Activated T-helper 1 cell treated with anti-CD3 and anti-CD28 coated beads, Interleukin-2, amount 50 U/mL, for 16 hours (primary cell): ENCODE results near the gene ACAP3.
"Not testable (repeated sequence)": the region's sequence is repeated elsewhere in the genome, so short reads cannot be mapped to it uniquely, and the experiment has no call there.

Experiments used
- DNase-seq, 2 donors: peaks; one replicate each; pipeline ENCODE4 v3.0.0-alpha.2; 2020; ENCODE audit warnings: low read depth in 1 of 2, low spot score in 1 of 2

Gene ACAP3

DNA sequence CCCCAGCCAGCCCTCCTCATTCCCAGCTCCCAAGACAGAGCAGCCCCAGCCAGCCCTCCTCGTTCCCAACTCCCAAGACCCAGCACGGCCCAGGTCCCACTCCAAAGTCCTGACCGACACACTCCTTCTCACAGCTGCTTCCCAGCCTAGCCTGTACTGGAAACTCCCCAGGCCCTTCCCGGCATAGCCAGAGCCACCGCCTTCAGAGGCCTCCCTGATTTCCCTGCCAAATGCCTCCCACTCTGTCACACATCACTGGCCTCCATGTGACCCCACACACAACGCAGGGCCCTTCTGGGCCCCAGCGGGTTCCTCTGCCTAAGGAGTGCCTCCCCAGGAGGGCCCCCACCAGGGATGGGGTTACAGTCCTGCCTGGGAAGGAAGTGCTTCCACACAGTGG is 36.9 kb downstream of the ACAP3 start:
- no peak for DNase-seq

DNA sequence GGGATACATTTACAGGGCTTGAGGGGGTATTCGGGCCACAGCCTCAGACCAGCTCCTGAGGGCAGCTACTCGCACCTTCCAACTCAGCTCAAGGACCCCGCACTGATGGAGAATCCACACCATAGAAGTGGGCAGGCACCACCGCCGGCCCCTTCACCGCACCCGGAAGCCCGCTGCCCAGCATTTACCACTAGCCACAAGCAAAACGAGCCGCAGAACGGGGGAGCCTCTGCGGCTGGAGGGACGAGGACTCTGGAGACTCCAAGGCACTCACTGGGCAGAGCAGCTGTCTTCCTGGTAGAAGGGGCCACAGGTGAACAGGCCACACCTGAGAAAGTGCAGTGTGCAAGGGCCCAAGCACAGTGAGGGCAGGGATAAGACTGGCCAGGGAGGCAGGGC is 39.4 kb downstream of the ACAP3 start:
- DNase-seq: no peak

DNA sequence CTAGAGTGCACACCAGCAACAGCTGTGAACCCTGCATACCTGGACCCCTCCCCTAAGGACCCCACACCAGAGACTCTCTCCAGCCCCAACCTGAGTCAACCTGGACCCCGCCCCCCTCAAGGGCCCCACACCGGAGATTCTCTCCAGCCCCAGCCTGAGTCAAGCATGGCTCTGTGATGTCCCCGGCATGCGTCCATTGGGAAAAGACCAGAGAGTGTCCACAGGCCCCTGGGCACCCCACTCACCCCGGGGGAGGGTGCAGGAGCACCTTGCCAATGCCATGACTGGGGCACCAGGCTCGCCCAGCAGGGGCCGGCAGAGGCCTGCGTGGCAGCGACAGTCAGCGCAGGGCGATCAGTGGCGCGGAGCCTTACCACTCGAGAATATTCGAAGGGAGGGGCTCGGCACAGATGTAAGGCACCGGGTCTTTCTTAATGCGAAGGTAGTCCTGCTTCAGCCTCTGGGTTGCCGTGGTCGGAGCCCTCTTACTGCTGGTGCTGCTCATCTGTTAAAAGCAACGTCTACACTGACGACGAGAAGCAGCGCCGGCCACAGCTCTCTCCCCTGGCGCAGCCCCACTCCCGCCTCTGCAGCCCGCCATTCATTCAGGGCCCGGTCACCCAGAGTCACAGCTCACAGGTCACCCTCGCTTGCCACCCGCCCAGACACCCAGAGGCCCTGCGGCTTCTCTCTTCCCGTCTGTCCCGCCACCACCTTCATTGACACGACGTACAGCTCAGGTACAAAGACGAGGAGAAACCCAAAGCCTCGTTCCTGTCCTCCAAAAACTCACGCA is 40.0 kb downstream of the ACAP3 start:
- DNase-seq: no peak

DNA sequence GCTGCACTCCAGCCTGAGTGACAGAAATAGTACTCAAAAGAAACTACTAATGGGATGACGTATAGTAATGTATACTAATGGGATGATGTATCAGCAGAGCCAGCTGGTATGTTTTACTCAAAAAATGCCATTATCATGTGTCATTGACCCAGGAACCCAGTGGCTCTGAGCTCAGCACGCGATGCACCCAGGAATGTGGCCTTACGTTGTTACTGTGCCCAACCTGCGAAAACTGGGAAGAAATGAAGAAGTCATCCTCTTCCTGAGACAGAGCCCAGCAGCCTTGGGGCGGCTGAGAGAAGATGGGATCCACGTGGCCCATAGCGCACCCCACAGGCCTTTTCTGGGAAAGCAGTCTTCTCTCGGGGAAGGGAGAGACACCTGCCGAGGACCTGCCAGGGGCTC is 42.9 kb downstream of the ACAP3 start:
- no peak for DNase-seq

DNA sequence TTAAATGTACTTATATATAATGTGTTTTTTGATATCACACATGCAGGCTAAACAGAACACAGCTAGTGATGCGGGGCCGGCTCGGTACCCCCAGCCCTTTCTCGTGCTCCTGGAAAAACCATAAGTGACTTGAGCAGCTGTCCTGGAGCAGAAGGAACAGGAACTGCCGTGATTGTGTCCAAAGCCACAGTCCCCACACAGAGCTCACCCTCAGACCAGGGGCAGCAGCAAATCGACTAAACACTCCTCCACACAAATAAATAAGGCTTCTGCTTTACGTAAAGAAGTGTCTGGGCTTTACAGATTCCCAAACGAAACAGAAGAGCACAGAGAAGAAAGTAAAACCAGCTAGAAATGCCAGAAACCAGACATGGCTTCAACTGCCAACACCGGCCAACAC is 43.7 kb downstream of the ACAP3 start:
- DNase-seq: no peak

- DNase-seq: no peak
These were observed 45.0 kb downstream of the ACAP3 start for GRCh38 chr1:1262758-1263157.

DNA sequence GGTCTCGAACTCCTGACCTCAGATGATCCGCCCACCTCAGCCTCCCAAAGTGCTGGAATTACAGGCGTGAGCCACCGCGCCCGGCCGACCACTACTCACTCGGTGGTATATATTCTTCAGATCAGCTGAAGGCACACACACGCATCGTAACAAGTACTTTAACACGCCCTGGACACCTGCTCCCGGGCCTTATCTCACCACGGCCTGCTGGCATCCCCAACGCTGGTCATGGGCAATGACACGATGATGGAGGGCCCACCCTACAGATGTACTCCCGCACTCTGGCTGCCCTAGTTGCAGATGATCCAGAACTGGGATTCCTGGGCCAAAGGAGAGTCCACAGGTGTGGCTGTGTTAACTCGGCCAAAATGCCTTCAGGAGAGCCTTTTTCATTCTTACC is 45.7 kb downstream of the ACAP3 start:
- no peak for DNase-seq

DNA sequence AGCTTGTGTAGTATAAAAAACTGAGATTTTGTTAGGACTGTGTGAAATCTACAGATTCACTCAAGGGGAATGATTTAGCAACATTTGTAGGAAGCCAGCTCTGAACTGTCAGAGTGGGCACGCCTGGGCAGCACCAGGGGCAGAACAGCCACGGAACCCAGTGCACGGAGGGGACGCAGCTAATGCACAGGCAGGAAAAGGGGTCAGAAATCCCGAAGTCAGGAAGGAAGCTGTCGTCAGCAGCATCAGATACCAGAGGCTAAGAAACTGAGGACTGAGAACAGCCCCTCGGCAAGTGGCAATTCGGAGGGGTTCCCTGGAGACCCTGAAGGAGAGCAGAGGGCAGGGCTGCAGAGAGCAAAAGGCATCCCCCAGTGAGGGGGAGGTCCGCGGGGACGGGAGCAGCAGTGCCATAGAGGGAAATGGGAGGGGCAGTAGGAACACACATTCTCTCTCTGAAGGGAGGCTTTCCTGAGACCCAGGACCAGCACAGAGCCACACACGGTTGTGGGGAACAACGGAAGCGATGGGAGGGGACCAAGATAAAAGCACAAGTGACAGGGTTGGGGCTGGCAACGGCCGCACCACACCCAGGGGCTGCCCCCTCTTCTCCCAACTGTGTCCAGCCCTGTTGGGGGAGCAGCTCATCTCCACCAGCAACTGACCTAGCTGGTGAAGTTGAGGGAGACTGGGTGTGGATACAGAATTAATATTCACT is 46.7 kb downstream of the ACAP3 start:
- DNase-seq: no peak

GRCh38 chr1:1259951-1260600 is 47.7 kb downstream of the ACAP3 start:
- DNase-seq: no peak

DNA sequence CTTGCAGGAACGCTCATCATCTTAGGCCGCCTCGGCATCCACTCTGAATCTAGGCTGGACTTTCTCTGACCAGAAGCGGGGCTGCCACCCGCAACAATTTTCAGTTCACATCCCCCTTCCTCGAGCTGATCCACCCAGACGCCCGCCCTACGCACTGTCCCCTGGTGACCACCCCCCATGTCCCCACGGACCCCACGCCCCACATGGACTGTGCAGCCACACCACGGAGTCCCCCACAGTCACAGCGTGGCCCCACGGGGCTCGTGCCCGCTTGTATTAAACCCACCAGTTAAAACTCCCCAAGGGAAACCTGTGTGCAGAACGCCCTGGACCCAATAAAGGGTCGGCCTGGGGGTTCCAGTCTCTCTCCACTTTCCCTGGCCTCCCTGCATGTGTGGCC is 48.2 kb downstream of the ACAP3 start:
- no peak for DNase-seq

DNA sequence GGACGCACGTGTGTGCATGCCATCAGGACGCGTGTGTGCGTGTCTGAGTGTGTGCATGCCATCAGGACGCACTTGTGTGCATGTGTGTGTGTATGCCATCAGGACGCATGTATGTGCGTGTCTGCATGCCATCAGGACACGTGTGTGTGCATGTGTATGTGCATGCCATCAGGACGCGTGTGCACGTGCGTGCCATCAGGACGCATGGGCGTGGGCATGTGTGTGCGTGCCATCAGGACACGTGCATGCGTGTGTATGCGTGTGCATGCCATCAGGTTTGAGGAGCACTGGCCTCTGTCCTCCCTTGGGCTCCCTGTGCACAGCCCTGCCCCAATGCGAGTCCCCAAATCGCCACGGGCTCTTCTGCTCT is 48.6 kb downstream of the ACAP3 start:
- DNase-seq: no peak

DNA sequence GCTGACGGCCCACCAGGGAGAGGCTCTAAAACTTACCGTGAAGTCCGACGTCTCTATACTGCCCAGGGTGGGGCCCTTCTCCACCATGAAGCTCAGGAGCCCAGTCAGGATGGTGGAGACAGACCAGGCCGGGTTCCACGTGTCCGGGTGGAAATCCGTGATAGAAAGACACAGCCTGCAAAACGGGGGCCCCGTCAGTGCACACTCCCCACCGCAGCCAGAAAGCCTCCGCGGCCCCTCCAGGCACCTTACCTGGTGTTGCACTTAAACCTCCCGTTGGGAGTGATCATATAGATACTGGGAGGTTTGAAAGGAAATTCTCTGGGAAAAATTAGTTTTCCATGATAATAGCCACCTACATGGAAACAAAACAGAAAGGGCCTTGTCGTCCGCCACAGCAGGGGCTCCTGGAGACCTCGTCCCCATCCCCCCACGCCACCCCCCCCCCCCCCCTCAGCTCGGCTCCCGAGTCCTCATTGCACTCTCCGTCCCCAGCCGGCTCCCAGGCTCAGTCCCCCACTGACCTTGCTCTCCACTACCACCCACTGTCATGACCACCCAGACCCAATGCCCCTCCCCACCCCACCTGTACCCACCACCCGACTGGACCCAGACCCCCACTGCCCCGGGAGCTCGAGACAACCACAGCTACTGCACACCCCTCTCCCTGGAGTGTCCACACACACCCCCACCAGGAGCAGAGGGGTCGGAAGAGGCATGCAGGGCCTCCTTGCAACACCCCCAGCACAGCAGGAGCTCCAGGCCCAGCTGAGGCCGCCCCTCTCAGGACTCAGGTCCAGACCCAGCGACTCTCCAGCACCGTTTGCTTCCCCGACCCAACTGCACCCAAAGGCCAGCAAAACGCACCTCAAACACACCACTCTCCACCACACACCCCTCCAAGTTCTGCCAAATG is 50.5 kb downstream of the ACAP3 start:
- no peak for DNase-seq

- no peak for DNase-seq
These were observed 52.1 kb downstream of the ACAP3 start for GRCh38 chr1:1255611-1256010.

GRCh38 chr1:1255078-1255477 is 52.7 kb downstream of the ACAP3 start:
- no peak for DNase-seq

GRCh38 chr1:1254667-1254998 is 53.1 kb downstream of the ACAP3 start:
- DNase-seq: no peak

GRCh38 chr1:1253972-1254666 is 53.6 kb downstream of the ACAP3 start:
- no peak for DNase-seq

DNA sequence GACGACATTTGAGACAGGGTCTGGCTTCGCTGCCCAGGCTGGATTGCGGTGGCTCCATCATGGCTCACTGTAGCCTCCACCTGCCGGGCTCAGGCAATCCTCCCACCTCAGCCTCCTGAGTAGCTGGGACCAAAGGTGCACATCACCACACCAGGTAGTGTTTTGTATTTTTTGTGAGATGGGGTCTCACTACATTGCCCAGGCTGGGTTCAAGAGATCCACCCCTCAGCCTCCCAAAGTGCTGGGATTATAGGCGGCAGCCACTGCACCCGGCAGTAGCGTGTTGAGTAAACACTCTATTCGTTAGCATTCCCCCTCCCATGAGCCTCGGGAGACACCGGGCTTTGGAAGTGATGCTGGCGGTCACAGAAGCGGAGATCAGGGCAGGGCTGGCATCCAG is 54.4 kb downstream of the ACAP3 start:
- DNase-seq: no peak

GRCh38 chr1:1250786-1251284 is 56.9 kb downstream of the ACAP3 start:
- peak; percentile 31 to 61 for DNase-seq

DNA sequence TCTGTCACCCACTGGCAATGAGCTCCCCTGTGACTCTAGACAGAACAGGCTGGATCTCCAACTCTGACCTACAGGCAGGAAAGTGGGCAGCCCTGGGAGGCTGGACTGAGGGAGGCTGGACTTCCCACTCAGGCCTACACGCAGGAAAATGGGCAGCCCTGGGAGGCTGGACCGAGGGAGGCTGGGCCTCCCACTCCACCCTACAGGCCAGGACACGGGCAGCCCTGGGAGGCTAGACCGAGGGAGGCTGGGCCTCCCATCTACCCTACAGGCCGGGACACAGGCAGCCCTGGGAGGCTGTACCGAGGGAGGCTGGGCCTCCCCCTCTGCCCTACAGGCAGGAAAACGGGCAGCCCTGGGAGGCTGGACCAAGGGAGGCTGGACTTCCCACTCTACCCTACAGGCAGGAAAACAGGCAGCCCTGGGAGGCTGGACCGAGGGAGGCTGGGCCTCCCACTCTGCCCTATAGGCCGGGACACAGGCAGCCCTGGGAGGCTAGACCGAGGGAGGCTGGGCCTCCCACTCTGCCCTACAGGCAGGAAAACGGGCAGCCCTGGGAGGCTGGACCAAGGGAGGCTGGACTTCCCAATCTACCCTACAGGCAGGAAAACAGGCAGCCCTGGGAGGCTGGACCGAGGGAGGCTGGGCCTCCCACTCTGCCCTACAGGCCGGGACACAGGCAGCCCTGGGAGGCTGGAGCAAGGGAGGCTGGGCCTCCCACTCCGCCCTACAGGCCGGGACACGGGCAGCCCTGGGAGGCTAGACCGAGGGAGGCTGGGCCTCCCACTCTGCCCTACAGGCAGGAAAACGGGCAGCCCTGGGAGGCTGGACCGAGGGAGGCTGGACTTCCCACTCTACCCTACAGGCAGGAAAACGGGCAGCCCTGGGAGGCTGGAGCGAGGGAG is 59.5 kb downstream of the ACAP3 start:
- not testable (repeated sequence) for DNase-seq
